Transverse colon (tissue), 4 donors: ENCODE results near the gene CAPS2. TPM values are rescaled to one million over a fixed set of nuclear protein-coding genes. Genes with fewer than 3 reads are reported as not detected.

ENCODE experiments used
- DNase-seq: peaks from one replicate; pipeline ENCODE4 v3.0.0-alpha.2; 2019
- H3K27ac ChIP-seq, 4 donors: fragments of 200-600 bp; sonication (generic); 2 replicates each; pipeline ENCODE4 v1.5.1; 2016 to 2018; ENCODE audit warnings: inconsistent platforms in 4 of 4
- H3K27me3 ChIP-seq: fragments of 200-600 bp; sonication (generic); 2 replicates; pipeline ENCODE4 v1.5.1; 2017; ENCODE audit warnings: inconsistent platforms
- H3K36me3 ChIP-seq, 4 donors: fragments of 200-600 bp; sonication (generic); 2 replicates each; pipeline ENCODE4 v1.5.1; 2017 to 2019; ENCODE audit warnings: inconsistent platforms in 4 of 4
- H3K4me1 ChIP-seq, 4 donors: fragments of 200-600 bp; sonication (generic); 2 replicates each; pipeline ENCODE4 v1.5.1; 2017 to 2020; ENCODE audit warnings: inconsistent platforms in 4 of 4
- H3K4me3 ChIP-seq, 4 donors: fragments of 200-600 bp; sonication (generic); 1 replicate in 1 of 4; 2 replicates in 3 of 4; pipeline versions ENCODE4 v1.5.1 to v1.6.1; 2017 to 2019; ENCODE audit warnings: inconsistent platforms in 4 of 4
- H3K9me3 ChIP-seq, 2 donors: fragments of 200-600 bp; sonication (generic); 2 replicates each; pipeline ENCODE4 v1.5.1; 2017 to 2019; ENCODE audit warnings: inconsistent platforms in 2 of 2
- CTCF ChIP-seq, 5 experiments: fragments of 200-600 bp in 3 of 5; fragments of 450-650 bp in 2 of 5; sonication (generic) in 3 of 5; IDR thresholded peaks; 1 replicate in 2 of 5; 2 replicates in 3 of 5; pipeline ENCODE4 v1.5.1; 2016 to 2017; ENCODE audit warnings: antibody characterized with exemption in 5 of 5, inconsistent platforms in 3 of 5, mild to moderate bottlenecking in 2 of 5, moderate library complexity in 1 of 5
- EP300 ChIP-seq: sonication (generic); formaldehyde crosslinking; IDR thresholded peaks from one replicate; pipeline ENCODE4 v1.6.1; 2017; ENCODE audit warnings: antibody characterized with exemption, low read depth
- POLR2A ChIP-seq: fragments of 450-650 bp; IDR thresholded peaks from one replicate; pipeline ENCODE4 v1.6.1; 2016; ENCODE audit warnings: antibody characterized with exemption, mild to moderate bottlenecking, moderate library complexity
- POLR2AphosphoS5 ChIP-seq, 3 donors: sonication (generic); formaldehyde crosslinking; IDR thresholded peaks; one replicate each; pipeline ENCODE4 v1.6.1; 2016; ENCODE audit warnings: antibody characterized with exemption in 3 of 3
- WGBS, 2 donors: methylation state at CpG; one replicate each; pipeline ENCODE4 v1.1.5; 2018; ENCODE audit warnings: low coverage in 1 of 2; 5-methylcytosine and 5-hydroxymethylcytosine counted together
- in situ Hi-C, 4 donors: fragments of 200-750 bp; cut with MboI; loops; one replicate each; pipeline versions ENCODE4 v1.15.0 to v1.15.1; 2017; ENCODE audit warnings: low sequenced_read_pairs in 3 of 4, low pct_ligation_motif_present in 1 of 4, low pct_unique_long_range_greater_than_20kb in 1 of 4
- intact Hi-C: fragments of 100-400 bp; cut with DNase I; formaldehyde crosslinking; loops from one replicate; pipeline ENCODE4 v1.15.1; 2023; ENCODE audit warnings: low total_unique reads
- total RNA-seq, 4 donors: library from RNA; depleted of rRNA; stranded (reverse); fragments of >200 nt; gene quantifications; one replicate each; pipeline ENCODE4 v1.1.0, GENCODE V29; 2016

The CAPS2 gene
- total RNA-seq, 4 donors from 2014 or later: 2.0 to 10.3 (median 4.9) TPM

GRCh38 chr12:75308279-75308678 is 21.8 kb downstream of the CAPS2 start:
- in situ Hi-C loops: no loop called here

GRCh38 chr12:75305412-75306332 is 24.5 kb downstream of the CAPS2 start:
- DNase-seq: no peak
- Histone ChIP-seq H3K27ac (no peak overlapping the region), H3K36me3 (no peaks in the 10 kb centered on the region), H3K4me3 (no peak overlapping the region), H3K4me1 (no peaks in the 10 kb centered on the region), H3K9me3 (no peaks in the 10 kb centered on the region), H3K27me3 (no peaks in the 10 kb centered on the region)
- in situ Hi-C loops: no loop called here
- 60 to 95% methylated on average over 1 to 56 of the region's 56 CpGs for WGBS, 2 donors
- TF ChIP-seq POLR2AphosphoS5 (IDR thresholded peaks at IDR 0.05): no peak
- no peak for TF ChIP-seq EP300
- no peak for TF ChIP-seq CTCF (IDR thresholded peaks at IDR 0.05)
- intact Hi-C loops: no loop called here

More at GRCh38 chr12:75308279-75308678, 21.8 kb downstream of the CAPS2 start:
- intact Hi-C loops: no loop called here
- TF ChIP-seq CTCF (IDR thresholded peaks at IDR 0.05) (no peak), POLR2AphosphoS5 (IDR thresholded peaks at IDR 0.05) (no peak), POLR2A (no peak), EP300 (no peak)
- 92 to 100% methylated on average over 2 of the region's 2 CpGs for WGBS, 2 donors
- Histone ChIP-seq H3K9me3 (no peaks in the 10 kb centered on the region), H3K4me1 (no peaks in the 10 kb centered on the region), H3K4me3 (no peak overlapping the region), H3K27ac (no peak overlapping the region), H3K27me3 (no peaks in the 10 kb centered on the region), H3K36me3 (no peaks in the 10 kb centered on the region)
- no peak for DNase-seq

- intact Hi-C loops (no loop called here), in situ Hi-C loops (no loop called here)
- TF ChIP-seq POLR2AphosphoS5 (IDR thresholded peaks at IDR 0.05): no peak
- no peak for TF ChIP-seq CTCF (IDR thresholded peaks at IDR 0.05)
- TF ChIP-seq POLR2A: no peak
- TF ChIP-seq EP300: no peak
- Histone ChIP-seq H3K36me3 (no peaks in the 10 kb centered on the region), H3K27me3 (no peaks in the 10 kb centered on the region), H3K9me3 (no peaks in the 10 kb centered on the region), H3K4me1 (no peaks in the 10 kb centered on the region), H3K27ac (no peak overlapping the region), H3K4me3 (no peak overlapping the region)
- DNase-seq: no peak
These were observed 27.3 kb downstream of the CAPS2 start for GRCh38 chr12:75302781-75303180.

GRCh38 chr12:75302225-75302624 is 27.9 kb downstream of the CAPS2 start:
- 93% methylated on average over 2 of the region's 2 CpGs for WGBS, 2 donors
- intact Hi-C loops: no loop called here

More at GRCh38 chr12:75302225-75302624, 27.9 kb downstream of the CAPS2 start:
- H3K4me1 ChIP-seq: no peaks in the 10 kb centered on the region
- H3K27ac ChIP-seq: no peak overlapping the region
- TF ChIP-seq POLR2AphosphoS5 (IDR thresholded peaks at IDR 0.05) (no peak), EP300 (no peak), POLR2A (no peak), CTCF (IDR thresholded peaks at IDR 0.05) (no peak)
- no peak for DNase-seq
- H3K36me3 ChIP-seq: no peaks in the 10 kb centered on the region
- in situ Hi-C loops: no loop called here
- no peaks in the 10 kb centered on the region for H3K27me3 ChIP-seq
- H3K9me3 ChIP-seq: no peaks in the 10 kb centered on the region
- H3K4me3 ChIP-seq: no peak overlapping the region
